ENCODE measurements around the gene C1orf167. TPM values are rescaled to one million over a fixed set of nuclear protein-coding genes. Genes with fewer than 3 reads are reported as not detected.

C1orf167 gene
- total RNA-seq, 1 donor from 2014 or later: 2.6 TPM

DNA sequence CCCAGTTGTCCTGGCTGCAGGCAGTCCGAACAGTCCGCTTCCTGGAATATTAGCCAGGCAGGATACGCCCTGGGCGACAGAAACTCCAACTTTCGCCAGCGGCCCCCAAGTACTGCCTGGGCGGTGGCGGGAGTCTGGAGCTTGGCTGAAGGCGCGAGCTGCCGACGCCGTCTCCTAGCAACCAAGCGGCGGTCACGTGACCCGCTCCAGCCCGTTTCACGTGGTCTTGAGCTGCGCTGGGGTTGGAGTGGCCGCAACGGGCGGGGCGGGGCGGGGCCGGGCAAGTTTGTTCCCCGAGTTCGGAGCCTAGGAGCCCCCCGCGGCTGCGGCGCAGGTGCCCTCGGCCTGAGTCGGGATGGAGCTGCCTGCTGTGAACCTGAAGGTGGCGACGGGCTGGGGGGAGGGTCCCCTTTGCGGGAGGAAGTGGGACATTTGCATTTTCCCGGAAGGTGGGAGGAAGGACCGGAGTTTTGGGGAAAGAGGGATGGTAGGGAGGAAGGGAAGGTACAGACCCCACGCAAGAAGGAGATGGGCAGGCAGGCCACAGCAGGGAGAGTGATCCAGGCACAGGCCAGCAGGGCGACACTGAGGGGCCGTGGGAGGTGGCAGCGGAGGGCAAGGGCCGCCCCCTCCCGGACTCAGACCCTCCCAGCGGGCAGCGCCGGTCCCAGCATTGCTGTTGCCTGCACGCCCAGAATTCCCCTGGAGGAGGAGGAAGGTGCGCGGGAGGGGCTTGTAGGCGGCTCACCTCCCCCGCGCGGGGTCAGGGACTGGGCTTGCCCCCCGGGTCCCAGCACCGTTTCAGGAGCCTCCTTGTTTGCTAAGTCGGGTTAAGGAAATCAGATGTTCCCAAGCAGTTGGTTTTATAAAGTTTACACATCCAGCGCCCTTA is 25.9 kb upstream of the C1orf167 start, which contains the start of gene AGTRAP:
AGTRAP (plus strand) TSS at position 283 of the 892 bp plus-strand sequence; CDS start at position 356, 73 bp downstream.
- DNase-seq (ENCODE audit: low spot score): peak; percentile 97

DNA sequence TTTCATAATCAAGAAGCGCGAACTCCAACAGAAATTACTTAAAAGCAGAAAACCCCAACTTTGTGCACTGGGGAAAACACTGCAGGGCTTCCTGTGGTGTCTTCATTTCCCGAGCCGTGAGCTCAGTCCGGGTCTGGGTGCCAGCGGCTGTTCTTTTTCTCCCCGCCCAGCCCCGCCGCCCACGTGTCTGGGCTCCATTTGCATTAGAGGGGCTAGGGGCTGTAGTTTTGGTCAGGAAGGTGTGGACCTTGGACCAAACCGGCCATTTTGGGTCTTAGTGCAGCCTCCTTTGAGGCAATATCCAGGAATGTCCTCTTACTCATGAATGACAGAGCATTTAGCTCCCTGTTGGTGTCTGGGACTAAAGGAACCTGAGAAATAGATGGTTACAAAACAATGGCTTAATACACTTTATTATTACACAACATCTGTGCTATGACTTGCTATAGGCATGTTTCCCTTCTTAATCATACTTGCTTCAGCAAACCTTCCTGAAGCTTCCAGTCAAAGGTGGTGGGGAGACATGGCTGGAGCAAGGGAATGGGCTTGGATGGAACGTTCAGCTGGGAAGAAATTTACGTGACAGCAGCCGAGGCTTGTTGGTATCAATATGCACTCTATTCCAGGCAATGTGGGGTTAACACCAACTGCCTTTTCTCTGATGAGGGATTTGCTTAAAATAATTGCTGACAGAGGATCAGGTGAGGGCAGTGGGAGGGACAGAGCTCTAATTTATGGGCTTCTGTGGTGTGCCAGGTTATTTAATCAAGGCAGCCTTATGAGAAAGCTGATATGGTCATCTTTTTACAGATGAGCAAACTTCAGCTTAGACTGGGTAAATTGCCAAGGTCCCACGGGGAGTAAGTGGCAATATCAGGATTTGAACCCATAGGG is 25.0 kb upstream of the C1orf167 start:
- peak; percentile 45 for DNase-seq (ENCODE audit: low spot score)

DNA sequence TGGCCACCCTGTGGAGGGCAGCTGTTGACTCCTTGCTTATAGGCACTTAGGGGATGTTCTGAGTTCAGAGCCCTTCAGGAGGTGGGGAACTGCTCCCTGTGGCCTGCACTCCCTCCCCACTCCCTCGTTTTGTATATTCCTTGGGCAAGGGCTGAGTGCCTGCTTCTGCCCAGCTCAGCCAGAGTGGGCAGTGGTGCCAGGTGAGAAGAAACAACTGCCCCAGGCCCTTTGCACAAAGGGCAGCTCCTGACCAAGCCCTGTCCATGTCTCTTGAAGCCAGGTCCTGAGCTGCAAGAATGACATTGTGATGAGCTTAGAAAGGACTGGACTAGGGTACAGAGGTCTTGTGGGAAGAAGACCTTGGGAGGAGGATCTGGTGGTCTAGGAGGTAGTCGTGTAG is 23.9 kb upstream of the C1orf167 start:
- no peak for DNase-seq (ENCODE audit: low spot score)

DNA sequence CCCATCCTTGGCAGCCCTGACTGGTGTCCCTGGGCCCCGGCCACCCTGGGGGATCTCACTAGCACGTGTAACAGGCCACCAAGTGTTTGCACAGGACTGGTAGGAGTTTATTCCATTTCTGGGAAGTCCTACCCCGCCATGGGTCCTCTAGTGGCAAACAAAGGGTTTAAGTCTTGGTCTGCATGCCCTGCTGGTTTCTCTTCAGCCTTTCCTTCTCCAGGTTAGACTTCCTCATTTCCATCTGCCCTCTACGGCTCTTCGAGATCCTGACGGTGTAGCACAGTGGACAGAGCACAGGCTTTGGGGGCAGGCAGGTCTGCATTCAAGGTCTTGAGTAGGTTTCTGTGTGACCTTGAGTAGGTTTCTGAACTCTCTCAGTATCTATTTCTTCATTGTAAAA is 23.2 kb upstream of the C1orf167 start:
- no peak for DNase-seq (ENCODE audit: low spot score)

DNA sequence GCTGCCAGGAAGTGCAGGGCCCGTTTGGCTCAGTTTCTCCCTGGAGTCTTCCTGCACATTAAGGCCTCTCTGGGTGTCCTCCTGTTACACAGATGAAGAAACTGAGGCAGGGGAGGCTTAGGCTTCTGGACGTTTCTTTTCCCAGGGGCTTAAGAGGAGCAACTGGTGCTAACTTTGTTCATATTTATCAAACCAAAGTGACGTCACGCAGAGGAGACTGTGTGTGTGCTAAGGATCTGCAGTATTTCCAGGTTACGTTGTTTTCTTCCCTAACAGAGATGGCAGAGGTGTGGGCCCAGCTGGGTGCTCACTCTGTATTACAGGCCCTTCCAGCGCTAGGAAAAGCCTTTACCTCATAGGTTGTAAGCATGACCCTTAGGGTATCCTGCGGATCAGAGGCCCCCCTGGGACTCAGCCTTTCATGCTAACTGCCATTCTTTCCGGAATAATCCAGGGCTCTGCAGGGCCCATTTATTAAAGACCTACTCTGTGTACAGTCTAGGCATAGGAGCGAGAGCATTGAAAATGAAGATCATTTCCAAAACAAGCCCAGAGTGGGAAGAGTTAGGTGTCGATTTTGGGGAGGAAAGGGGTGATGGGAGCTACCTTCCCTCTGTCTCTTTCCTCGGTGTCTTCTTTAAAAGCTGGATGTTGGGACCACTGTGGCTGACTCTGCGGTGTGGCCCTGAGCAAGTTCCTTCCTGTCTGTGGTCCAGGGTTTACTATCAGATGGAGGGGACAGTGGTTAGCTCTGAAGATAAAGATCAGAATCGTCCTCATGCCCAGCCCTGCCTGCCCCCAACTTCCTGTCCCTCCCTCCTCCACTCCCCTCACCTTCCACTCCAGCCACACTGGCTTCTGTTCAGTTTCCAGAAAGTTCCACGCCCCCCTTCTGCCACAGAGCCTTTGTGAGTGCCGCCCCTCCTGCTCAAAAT is 21.5 kb upstream of the C1orf167 start:
- DNase-seq (ENCODE audit: low spot score): no peak

DNA sequence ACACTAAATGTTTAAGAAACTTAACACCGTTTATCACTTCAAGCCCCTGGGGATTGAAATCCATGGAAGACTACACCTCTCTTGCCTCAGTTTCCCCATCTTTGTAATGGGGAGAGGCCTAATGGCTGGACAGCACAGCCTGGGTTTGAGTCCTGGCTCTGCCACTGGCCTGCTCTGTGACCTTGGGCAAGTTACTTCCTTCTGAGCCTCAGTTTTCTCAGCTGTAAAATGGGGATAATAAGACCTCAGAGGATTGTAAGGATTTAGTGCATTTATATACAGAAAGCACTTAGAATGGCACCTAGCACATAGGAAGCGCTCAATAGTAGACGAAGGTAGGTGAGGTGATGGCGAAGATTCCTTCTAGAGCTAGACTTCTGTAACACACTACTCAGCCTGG is 20.5 kb upstream of the C1orf167 start:
- no peak for DNase-seq (ENCODE audit: low spot score)

DNA sequence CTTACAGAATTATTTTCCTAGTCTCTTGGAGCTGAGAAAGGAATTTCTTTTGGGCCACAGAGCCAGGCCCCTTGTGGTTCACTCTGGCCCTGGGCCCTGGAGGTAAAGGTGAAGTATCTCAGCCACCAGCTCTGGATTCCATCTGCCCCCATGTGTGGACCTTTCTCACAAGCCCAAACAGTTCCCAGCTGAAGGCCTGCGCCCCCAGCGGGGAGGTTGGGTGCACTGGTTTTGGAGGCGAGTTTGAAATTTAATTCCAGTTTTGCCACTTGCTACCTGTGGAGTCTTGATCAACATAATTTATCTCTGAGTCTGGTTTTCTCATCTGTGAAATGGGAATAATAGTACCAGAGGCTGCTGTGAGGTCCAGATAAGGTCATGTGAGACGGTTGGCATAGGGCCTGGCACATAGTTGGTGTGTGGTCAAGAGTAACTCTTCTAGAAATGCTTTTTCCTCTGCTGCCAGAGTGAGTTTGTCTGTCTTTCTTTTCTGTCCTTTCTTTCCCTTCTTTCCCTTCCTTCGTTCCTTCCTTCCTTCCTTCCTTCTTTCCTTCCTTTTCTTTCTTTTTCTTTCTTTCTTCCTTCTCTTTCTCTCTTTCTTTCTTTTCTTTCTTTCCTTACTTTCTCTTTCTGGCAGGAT is 20.0 kb upstream of the C1orf167 start:
- no peak for DNase-seq (ENCODE audit: low spot score)

DNA sequence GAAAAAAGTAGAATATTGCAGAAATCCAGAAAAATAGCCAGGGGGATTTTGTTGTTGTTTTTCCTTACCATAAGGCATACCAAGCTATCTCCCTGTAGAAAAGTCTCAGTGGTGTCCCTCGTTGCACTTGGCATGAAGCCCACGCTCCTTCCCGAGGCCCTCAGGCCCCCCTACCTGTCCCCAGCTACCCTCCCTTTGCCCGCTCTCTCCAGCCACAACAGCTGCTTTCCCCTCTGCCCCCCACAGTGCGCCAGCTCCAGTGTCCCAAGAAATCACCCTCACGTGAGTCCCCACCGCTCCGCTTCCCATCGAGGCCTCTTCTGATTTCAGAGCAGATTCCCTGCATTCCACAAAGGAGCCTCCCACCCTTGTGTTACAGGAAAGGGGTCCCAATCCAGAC is 17.7 kb upstream of the C1orf167 start:
- DNase-seq (ENCODE audit: low spot score): no peak

DNA sequence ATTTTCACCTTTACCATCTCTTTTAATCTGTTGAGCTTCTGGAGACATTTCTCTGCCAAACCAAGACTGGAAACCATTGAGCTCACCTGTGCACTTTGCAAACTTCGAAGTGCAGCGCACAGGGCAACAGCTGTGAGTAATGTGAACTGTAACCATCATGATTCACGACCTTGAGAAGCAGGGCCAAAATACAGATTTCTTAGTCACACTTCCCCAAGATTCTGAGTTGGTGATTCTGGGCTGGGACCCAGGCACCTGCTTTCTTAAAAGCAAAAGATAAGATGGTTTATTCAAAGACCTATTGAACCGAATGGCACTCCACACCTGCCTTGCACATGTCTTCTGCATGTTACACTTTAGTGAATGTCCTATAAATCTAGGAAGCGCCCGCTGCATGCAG is 15.9 kb upstream of the C1orf167 start:
- DNase-seq (ENCODE audit: low spot score): no peak

DNA sequence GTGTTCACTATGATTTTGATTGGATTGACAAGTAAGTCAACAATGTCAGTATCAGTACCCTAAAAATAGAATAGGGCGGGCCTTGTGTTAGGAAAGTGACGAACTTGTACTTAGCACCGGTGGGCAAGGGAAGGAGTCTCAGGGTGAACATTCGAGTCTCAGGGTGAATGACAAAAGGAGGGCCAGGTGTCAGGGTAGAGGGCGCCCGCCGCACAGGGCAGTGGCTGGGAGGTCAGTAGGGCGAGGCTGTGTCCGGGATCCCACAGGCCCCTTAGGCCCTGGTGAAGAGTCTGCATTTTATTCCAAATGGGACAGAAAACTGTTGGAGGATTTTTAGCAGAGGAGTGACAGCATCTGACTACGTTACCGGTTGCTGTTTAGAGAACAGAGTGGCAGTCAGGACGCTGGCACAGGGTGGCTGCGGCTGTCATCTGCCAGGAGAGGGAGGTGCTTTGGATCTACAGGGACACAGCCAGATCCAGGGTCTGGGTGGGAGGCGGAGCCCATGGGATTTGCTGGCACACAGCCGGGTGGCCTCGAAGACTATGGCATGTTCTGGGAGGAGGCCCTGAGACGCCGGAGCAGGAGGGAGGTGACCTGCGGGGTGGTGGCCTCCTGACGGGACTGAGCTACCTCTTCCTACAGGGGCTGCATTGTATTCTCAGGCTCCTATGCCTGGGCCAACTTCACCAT is 15.1 kb upstream of the C1orf167 start:
- no peak for DNase-seq (ENCODE audit: low spot score)

DNA sequence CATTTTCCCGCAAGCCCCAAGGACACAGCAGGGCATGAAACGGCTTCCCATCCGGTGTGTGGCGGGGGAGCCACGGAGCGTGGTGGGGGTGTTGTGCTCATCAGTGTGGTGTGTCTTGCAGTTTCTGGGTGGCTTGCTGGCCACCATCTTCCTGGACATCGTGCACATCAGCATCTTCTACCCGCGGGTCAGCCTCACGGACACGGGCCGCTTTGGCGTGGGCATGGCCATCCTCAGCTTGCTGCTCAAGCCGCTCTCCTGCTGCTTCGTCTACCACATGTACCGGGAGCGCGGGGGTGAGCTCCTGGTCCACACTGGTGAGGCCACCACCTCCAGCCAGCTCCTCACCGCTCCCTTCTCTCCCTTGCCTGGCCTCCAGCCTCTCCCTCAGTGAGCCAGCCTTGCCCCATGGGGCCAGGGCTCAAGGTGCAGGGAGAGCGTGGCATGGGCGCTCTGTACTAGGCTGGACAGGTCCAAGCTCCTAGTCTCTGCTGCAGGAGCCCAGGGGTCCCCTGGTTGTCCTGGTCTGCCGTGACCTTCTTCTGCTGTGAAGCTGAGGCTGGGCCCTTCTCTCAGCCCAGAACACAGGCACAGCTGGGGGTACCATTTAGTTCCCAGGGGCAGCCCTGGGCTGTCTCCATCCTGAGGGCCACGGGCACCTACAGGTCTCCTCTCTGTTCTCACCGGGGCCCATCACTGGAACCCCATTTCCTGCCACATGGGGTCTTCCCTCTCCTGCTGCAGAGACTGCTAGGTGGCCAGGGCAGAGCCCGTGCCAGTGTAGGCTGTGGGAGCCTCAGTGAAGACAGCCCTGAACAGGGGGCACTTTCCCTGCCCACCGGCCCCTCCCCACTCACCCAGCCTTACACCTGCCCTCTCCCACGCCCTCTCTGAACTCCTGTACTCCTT is 13.4 kb upstream of the C1orf167 start:
- DNase-seq (ENCODE audit: low spot score): no peak

DNA sequence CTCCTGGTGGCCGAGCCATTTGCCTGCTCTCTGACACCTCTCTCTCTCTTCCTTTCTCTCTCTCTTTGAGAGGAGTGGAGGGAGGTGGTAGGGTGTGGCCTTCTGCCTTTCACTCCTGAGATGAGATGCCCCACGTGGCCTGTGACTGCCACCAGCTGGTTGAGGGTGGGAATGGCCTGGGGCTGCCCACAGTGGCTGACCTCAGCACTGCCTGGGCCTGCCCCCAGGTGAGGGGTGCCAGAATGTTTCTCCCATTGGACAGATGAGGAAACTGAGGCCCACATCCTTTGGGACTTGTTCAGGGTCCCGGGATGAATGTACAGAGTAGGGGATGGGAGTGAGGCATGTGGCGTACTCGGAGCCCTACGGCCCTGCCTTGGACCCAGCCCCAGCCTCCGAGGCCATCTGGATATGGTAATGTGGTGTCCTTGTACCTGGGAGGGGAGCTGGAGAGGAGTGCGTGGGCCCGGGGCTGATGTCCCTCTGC is 12.7 kb upstream of the C1orf167 start:
- DNase-seq (ENCODE audit: low spot score): no peak

DNA sequence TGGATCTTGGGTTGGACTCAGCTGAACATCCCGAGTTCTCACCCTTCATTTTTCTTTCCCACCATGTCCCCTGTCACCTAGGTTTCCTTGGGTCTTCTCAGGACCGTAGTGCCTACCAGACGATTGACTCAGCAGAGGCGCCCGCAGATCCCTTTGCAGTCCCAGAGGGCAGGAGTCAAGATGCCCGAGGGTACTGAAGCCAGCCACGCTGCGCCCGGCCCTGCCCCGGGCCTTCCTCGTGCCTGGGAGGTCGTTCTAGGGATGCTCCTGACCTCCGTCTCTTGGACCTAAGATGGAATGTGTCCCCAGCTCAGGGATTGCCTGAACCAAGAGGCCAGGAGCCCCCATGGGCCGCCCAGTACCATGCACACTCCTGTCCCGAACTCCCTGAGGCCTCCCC is 12.0 kb upstream of the C1orf167 start:
- DNase-seq (ENCODE audit: low spot score): no peak

DNA sequence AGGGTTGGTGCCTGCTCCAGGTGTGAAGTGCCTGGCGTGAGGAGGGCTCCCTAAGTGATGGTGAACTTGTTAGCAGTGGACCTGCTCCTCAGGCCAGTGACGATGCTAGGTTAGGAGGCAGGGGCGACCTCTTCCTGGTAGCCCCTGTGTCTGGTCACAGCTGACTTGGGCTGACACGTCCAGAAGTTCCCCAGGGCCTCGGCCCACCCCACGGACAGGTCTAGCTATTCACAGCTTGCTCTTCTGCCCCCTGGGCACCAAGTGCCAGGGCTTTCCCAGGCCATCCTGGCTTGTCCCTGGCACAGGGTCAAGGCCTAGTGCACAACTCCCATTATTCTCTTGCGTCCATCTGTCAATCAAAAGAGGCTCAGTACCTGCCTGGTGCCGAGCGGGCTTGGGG is 10.9 kb upstream of the C1orf167 start:
- no peak for DNase-seq (ENCODE audit: low spot score)

DNA sequence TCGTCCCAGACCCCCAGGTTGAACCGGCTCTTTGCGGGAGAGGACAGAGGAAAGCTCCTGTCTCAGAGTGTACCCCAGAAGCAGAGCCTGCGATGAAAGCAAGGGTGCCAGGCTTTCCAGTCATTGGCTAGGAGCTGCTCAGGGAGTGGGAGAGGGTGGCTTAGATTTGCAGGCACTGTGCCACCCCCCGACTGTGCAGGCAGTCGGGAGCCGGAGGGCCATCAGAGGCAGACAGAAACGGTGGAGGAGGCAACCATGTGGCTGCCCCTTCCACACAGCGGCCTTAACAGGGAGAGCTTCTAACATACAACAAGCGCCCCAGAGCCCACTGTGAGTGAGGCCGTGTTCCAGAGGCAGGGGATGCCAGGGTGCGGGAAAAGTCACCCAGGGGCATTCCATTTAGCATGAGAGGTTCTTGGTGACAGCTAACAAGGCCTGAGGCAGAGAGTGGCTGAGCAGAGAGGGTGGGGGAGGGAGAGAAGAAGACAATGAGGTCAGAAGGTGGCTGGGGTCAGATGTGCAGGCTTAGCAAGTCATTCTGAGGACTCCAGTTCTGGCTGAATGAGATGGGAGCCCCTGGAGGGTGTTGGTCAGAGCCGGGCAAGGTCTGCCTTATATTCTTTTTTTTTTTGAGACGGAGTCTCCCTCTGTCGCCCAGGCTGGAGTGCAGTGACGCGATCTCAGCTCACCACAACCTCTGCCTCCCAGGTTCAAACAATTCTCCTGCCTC is 9.5 kb upstream of the C1orf167 start:
- no peak for DNase-seq (ENCODE audit: low spot score)

DNA sequence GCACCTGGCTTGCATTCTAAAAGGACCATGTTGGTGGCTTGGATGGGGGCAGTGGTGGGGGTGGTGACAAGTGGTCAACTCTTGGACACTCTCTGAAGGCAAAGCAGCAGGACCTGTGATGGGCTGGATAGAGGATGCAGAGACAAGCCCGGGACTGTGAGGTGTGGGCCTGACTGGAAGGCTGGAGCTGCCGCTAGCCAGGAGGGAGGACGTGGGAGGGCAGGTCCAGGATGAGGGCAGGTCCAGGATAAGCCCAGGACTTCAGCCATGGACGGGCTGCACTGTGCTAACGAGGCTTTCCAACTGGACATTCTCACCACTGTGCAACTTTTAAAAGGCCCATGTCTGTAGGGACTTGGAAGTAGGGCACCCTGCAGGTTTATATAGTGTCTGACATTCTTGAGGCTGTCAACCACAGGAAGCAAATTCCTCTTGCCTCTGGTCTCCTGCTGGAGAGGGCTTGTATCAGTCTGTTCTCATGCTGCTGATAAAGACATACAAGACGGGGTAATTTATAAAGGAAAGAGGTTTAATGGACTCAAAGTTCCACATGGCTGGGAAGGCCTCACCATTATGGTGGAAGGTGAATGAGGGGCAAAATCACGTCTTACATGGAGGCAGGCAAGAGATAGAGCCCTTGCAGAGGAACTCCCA is 8.3 kb upstream of the C1orf167 start:
- DNase-seq (ENCODE audit: low spot score): no peak

DNA sequence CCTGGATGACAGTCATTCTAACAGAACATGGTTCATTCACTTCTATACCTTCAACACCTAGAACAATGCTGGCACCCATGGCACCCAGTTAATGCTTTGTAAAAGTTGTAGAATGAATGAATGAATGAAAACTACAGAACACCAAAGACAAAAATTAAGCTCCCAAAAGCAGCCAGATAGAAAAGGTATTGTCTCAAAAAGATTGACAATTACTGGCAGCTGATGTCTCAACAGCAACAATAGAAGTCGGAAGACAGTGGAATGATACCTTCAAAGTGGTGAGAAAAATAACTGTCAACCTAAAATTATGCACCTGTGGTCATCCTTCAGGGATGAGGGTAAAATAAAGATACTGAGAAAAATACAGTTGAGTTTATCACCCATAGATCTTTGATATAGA is 4.9 kb upstream of the C1orf167 start:
- DNase-seq (ENCODE audit: low spot score): no peak

DNA sequence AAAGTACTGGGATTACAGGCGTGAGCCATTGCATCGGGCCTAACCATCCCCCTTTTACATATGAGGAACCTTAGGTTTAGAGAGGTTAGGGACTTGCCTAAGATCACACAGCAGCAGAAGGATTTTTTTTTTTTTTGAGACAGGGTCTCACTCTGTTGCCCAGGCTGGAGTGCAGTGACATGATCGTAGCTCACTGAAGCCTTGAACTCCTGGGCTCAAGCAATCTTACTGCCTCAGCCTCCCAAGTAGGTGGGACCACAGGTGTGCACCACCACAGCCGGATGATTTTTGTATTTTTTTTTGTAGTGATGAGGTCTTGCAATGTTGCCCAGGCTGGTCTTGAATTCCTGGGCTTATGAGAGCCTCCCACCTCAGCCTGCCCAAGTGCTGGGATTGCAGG is 2.2 kb upstream of the C1orf167 start:
- no peak for DNase-seq (ENCODE audit: low spot score)
